Camera-type eye (tissue), 1 donor: Measurements from ENCODE around the gene TFPT. TPM values are rescaled to one million over a fixed set of nuclear protein-coding genes. Genes with fewer than 3 reads are reported as not detected.

Experiments used
- total RNA-seq: library from RNA; depleted of rRNA; stranded (reverse); fragments of >200 nt; gene quantifications from one replicate; pipeline ENCODE4 v1.2.3, GENCODE V29; 2014

Gene TFPT, protein sequence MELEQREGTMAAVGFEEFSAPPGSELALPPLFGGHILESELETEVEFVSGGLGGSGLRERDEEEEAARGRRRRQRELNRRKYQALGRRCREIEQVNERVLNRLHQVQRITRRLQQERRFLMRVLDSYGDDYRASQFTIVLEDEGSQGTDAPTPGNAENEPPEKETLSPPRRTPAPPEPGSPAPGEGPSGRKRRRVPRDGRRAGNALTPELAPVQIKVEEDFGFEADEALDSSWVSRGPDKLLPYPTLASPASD
- total RNA-seq = 9.7 TPM

DNA sequence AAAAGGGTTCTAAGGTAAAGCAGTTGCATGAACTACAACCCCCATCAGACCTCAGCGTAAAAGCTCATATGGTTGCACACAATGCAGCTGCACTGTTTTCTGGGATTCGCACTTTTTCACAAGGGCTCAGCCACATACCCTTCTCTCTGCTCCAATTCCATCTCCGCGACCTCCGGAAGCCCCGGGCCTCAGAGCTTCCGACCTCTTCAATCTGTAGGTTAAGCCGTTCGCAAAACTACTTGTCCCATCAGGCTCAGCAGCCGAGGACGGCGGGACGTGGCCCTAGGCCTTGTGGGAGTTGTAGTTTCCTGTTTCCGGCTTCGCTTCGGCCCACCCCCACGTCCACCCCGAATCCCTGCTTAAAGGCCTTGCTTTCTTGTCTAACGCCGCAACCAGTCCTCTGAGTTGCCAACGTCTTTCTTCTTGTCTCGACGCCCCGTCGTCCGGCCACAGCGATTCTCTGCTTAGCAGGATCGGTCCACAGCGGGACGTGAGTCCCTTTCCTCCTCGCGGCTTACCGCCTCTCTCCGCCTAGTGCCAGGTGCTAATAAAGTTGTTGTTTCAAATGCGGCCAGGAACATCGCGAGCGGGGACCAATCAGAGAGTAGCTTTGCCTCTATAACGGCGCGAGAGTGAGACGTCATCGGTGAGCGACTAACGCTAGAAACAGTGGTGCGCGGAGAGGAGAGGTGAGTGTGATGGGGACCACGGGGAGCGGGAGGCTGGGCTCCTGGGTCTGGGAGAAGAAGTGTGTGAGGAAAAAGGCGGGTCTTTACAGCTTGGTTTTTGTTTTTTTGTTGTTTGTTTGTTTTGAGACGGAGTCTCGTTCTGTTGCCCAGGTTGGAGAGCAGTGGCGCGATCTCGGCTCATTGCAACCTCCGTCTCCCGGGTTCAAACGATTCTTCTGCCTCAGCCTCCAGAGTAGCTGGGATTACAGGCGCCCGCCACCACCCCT is at the start of gene TFPT, which contains the start of gene PRPF31:
TSS of gene TFPT (minus strand) at position 549 of the 955 bp plus-strand sequence. CDS start at position 161, 388 bp downstream.
TSS of gene PRPF31 (plus strand) at position 646 of the 955 bp plus-strand sequence. CDS start 2,525 bp downstream, outside the sequence.

DNA sequence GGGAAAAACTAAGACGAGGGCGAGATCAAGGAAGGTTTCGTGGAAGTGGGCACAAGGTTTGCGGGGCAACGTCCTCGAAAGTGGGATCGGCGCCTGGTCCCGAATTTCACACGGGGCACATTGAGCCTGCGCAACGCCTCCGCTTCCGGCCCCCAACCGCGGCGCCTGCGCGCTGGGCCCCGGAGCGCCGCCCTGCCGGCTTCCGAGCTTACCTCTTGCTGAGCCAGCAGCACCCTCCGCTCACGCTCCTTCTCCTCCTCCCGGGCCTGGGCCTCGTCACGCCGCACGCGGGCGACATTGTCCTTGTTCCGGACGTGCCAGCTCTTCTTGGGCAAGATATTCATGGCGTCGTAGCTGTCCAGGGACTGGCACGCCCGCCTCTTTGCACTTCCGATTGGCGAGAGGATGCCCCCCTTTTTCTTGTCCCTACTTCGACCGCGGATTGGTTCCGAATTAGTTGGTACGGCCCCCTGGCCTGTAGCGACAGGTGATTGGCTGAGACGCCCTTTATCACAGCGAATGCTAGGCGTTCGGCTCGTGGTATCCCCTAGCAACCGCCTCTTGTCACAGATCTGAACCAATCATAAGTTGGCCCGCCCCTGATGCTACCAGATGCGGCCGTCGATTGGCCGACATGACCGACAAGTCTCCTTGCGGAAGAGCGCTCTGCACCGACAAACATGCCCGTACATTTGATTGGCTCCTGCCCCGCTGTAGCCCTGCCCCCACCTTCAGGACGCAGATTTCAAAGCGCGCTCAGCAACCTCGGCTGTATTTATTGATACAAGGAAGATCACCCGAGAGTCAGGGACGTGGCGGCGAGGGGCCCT is 44.1 kb upstream of the TFPT start, which contains the start of gene LENG1:
TSS of gene LENG1 (minus strand) at position 370 of the 830 bp plus-strand sequence. CDS start at position 344, 26 bp downstream.

DNA sequence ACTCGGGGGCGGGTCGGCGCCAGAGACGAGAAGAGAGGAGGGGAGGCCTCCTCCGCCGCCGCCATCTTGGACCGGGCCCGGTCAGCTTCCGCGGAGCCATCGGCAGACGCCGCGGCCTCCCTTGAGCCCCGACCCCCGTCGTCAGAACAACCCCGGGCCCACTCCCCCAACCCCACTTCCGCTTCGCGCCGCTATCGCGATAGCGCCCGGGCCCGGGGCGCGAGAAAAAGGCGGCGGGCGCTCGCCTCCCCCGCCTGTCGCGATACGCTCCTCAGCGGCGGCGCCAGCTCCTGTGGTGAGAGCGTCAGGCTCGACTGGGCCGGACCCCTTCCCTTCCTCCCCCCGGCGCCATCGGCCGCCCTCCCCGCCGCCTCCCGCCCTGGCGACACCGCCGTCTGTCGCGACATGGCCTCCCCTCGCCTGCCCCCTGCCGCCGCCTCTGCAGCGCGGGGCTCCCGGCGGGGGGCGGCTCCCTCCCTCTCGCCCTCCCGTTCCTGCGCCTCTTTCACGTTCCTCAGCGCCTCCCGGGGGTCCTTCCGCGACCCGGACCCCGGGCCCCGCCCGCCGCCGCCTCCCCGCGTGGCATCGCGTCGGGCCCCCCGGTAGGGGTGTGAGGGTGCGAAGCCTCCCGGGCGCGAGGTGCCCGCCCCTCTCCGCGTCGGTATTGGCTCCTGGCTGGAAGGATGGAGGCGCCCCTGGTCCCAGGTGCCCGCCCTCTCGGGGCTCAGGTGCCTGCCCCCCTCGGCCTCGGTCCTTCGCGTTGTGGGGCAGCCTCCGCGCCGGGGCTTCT is 22.4 kb upstream of the TFPT start, which contains the start of gene CNOT3:
TSS of gene CNOT3 (plus strand) at position 64 of the 790 bp plus-strand sequence. CDS start 5,217 bp downstream, outside the sequence.

DNA sequence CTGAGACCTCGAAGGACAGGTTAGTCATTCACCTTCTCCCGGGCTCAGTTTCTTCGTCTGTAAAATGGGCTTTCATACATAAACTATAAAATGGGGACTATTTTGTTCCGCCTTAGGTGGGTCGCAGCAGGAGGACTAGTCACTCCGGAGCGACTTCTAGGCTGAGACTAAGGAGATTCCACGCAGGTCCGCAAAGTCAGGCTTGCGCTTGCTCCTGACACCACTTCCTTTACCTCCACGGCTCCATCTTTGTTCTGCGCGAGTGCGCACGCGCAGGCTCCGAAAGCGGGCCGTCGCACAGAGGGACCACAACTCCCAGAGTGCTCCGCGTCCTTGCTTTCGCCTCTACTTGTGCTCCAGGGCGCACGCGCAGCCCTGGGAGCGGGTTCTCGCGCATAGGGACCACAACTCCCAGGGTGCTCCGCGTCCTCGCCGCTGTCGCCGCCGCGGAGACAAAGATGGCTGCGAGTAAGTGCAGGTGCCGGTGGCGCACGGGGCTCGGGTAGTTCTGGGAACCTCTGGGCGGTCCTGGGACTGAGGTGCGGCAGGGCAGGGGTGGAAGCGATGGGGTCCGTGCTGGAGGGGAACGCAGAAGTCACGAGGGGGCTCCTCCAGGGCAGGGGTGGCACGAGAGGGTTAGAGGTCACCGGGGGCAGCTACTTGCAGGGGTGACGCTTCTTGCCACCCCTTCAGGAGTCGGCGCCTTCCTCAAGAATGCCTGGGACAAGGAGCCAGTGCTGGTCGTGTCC is 12.9 kb downstream of the TFPT start, which contains the start of gene NDUFA3:
TSS of gene NDUFA3 (plus strand) at position 435 of the 749 bp plus-strand sequence. CDS start at position 459, 24 bp downstream.

DNA sequence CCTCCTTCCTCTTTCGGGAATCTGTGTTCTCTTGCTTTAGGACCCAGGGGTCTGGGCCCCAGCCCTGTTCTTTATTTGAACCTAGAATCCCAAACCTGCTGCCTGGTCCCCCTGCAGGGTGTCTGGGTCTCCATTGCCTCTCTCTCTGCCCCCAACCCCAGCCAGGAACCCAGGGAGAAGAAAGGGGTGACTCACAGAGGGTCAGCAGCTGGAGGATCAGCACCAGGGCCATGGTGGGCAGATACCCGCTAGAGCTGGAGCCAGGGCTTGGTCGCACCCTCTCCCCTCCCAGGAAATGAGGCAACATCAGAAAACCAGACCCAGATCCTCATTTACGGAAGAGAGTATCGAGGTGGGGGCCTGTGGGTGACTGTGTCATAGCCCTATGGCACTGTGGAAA is 14.9 kb downstream of the TFPT start, which contains the start of gene OSCAR:
TSS of gene OSCAR (minus strand) at position 243 of the 400 bp plus-strand sequence. CDS start at position 232, 11 bp downstream.

DNA sequence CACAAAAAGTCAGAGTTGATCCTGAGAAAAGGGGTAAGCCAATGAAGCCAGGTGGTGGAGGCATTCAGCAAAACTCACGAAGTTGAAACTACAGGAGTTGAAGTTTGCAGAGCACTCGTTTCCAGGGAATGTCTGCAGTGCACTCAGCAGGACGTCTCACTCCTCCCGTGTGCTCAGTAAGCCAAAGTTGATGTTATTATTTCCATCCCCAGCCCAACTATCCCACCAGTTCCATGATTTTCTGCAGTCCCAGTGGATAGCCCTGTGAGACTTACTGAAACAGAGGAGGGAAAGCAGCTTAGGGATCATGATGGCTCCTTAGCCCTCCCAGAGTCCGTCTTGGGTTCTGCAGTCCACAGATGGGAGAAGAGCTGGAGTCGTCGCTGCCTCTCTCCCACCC is 34.4 kb downstream of the TFPT start, which contains the start of gene TARM1:
TSS of gene TARM1 (minus strand) at position 334 of the 400 bp plus-strand sequence. CDS start at position 309, 25 bp downstream.

DNA sequence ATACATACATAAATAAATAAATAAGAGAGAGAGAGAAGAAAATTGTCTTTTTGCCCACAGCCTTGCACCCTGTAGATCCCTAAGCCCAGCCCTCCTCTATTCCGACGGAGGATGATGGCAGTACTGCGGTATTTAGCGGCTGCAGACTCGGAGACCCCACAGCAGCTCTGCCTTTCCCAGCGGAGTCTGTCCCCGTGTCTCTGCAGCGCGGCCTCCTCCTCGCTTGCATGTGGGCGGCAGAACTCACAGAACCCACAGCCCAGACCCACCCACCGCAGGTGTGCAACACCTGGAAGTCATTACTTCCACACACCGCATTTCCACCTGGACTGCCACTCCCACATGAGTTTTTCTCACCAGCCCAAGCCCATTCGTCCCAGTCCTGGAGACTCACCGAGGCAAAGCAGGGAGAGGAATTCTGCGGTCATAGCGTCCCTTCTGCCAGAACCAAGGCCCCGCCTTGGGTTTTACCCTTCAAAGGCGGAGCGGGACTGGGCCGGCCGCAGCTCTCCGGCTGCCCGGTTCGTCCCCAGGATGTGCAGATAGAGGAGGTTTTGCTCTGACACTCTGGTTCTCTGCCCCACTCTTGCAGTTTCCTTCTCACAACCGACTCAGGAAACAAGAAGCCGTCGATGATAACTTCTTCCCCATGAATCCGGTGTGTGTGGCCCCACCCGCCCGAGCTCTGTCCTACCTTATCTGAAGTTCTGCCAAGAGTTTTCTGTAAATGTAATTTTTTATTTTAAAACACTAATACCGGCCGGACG is 51.9 kb downstream of the TFPT start, which contains the start of gene VSTM1:
TSS of gene VSTM1 (minus strand) at position 548 of the 767 bp plus-strand sequence. CDS start at position 428, 120 bp downstream.

Other genes starting within 250 kb of the TFPT start
- 23.3 TPM for gene MYADM, start 247.8 kb downstream of the TFPT start, total RNA-seq
- gene PRKCG, start 233.5 kb downstream of the TFPT start, total RNA-seq = 0.16 TPM
- 8.6 TPM for gene CACNG7, start 206.4 kb downstream of the TFPT start, total RNA-seq
- 0.99 TPM for gene CACNG8, start 152.7 kb downstream of the TFPT start, total RNA-seq
- 4.3 TPM for gene CACNG6, start 124.0 kb downstream of the TFPT start, total RNA-seq
- gene VSTM1, start 51.8 kb downstream of the TFPT start, total RNA-seq = not detected
- not detected for gene TARM1, start 34.3 kb downstream of the TFPT start, total RNA-seq
- gene OSCAR, start 14.9 kb downstream of the TFPT start, total RNA-seq = not detected
- 9.7 TPM for gene NDUFA3, start 12.8 kb downstream of the TFPT start, total RNA-seq
- 46.4 TPM for gene PRPF31, start 97 bp upstream of the TFPT start, total RNA-seq
- gene CNOT3, start 22.1 kb upstream of the TFPT start, total RNA-seq = 33.1 TPM
- gene LENG1, start 44.1 kb upstream of the TFPT start, total RNA-seq = 5.7 TPM
- gene TMC4, start 57.5 kb upstream of the TFPT start, total RNA-seq = 6.8 TPM
- 24.0 TPM for gene MBOAT7, start 73.9 kb upstream of the TFPT start, total RNA-seq
- 51.0 TPM for gene TSEN34, start 75.7 kb upstream of the TFPT start, total RNA-seq
- 1,536 TPM for gene RPS9, start 85.2 kb upstream of the TFPT start, total RNA-seq
- 9.2 TPM for gene LILRB3, start 107.3 kb upstream of the TFPT start, total RNA-seq
- 0.66 TPM for gene LILRA6, start 127.1 kb upstream of the TFPT start, total RNA-seq
- gene LILRB5, start 141.6 kb upstream of the TFPT start, total RNA-seq = 2.1 TPM
- 1.2 TPM for gene LILRB2, start 165.5 kb upstream of the TFPT start, total RNA-seq
- gene LILRA5, start 197.5 kb upstream of the TFPT start, total RNA-seq = 0.93 TPM
- gene LILRA4, start 223.5 kb upstream of the TFPT start, total RNA-seq = not detected
- 5.1 TPM for gene LAIR1, start 249.3 kb upstream of the TFPT start, total RNA-seq